Naive thymus-derived CD4-positive, alpha-beta T cell (primary cell): Measurements from ENCODE around the gene NTRK2. TPM values are rescaled to one million over a fixed set of nuclear protein-coding genes. Genes with fewer than 3 reads are reported as not detected.

Experiments used
- ATAC-seq: fragments of 150-1000 bp; cut with Tn5 transposase; 2 replicates; pipeline ENCODE4 v1.10.0; 2021; ENCODE audit warnings: mild to moderate bottlenecking, moderate library complexity
- CTCF ChIA-PET: fragments of 350-600 bp; sonication (Branson Sonifier 250); formaldehyde crosslinking; loops from one replicate; lab custom pipeline; 2021; ENCODE audit warnings: antibody characterized with exemption; lab: Charles Lee
- POLR2A ChIA-PET: fragments of 350-600 bp; sonication (Branson Sonifier 250); formaldehyde crosslinking; loops from one replicate; lab custom pipeline; 2021; ENCODE audit warnings: antibody characterized with exemption, inconsistent platforms; lab: Charles Lee
- DNase-seq, 9 donors: peaks; one replicate each; pipeline versions ENCODE4 v3.0.0 to v3.0.0-alpha.2; 2020 to 2022; ENCODE audit warnings: mixed read lengths in 1 of 9
- H3K27ac ChIP-seq: one replicate; pipeline ENCODE4 v1.7.0; 2013; ENCODE audit warnings: mild to moderate bottlenecking, low read depth, low read length, moderate library complexity
- H3K27me3 ChIP-seq, 2 donors: one replicate each; pipeline ENCODE4 v1.7.0; 2013; ENCODE audit warnings: low read length in 2 of 2, mild to moderate bottlenecking in 2 of 2, moderate library complexity in 2 of 2; ENCODE audit not compliant: control insufficient read depth in 2 of 2, insufficient read depth in 2 of 2
- H3K36me3 ChIP-seq, 3 experiments: 1 replicate in 2 of 3; 2 replicates in 1 of 3; pipeline ENCODE4 v1.7.0; 2013; ENCODE audit warnings: low read length in 3 of 3, mild to moderate bottlenecking in 3 of 3, moderate library complexity in 1 of 3; ENCODE audit not compliant: insufficient read depth in 3 of 3, control insufficient read depth in 2 of 3
- H3K4me1 ChIP-seq, 2 donors: one replicate each; pipeline ENCODE4 v1.7.0; 2013; ENCODE audit warnings: low read length in 2 of 2, mild to moderate bottlenecking in 2 of 2, moderate library complexity in 1 of 2; ENCODE audit not compliant: control insufficient read depth in 2 of 2, insufficient read depth in 2 of 2
- H3K4me3 ChIP-seq: 2 replicates; pipeline ENCODE4 v1.7.0; 2013; ENCODE audit warnings: mild to moderate bottlenecking, low read length
- H3K9me3 ChIP-seq, 3 experiments: 1 replicate in 2 of 3; 2 replicates in 1 of 3; pipeline ENCODE4 v1.7.0; 2013; ENCODE audit warnings: low read length in 3 of 3; ENCODE audit not compliant: control insufficient read depth in 2 of 3
- H3K27ac Mint-ChIP-seq, 9 donors: one replicate each; pipeline ENCODE4 v1.8.0; 2020 to 2022; ENCODE audit warnings: mixed read lengths in 9 of 9, mild to moderate bottlenecking in 8 of 9, moderate library complexity in 5 of 9, inconsistent platforms in 2 of 9
- H3K27me3 Mint-ChIP-seq, 5 donors: one replicate each; pipeline ENCODE4 v1.8.0; 2021 to 2022; ENCODE audit warnings: mixed read lengths in 5 of 5, mild to moderate bottlenecking in 1 of 5
- H3K36me3 Mint-ChIP-seq, 5 donors: one replicate each; pipeline ENCODE4 v1.8.0; 2020 to 2022; ENCODE audit warnings: mixed read lengths in 5 of 5, mild to moderate bottlenecking in 3 of 5, inconsistent platforms in 1 of 5
- H3K4me1 Mint-ChIP-seq, 7 donors: one replicate each; pipeline ENCODE4 v1.8.0; 2020 to 2022; ENCODE audit warnings: mixed read lengths in 7 of 7, mild to moderate bottlenecking in 3 of 7, inconsistent platforms in 1 of 7
- H3K4me3 Mint-ChIP-seq, 10 donors: one replicate each; pipeline ENCODE4 v1.8.0; 2020 to 2022; ENCODE audit warnings: mild to moderate bottlenecking in 10 of 10, mixed read lengths in 10 of 10, moderate library complexity in 6 of 10, inconsistent platforms in 2 of 10
- H3K9me3 Mint-ChIP-seq, 11 donors: one replicate each; pipeline ENCODE4 v1.8.0; 2020 to 2022; ENCODE audit warnings: mixed read lengths in 11 of 11, mild to moderate bottlenecking in 4 of 11, inconsistent platforms in 1 of 11, moderate library complexity in 1 of 11
- intact Hi-C, 2 donors: fragments of 100-400 bp; cut with micrococcal nuclease; formaldehyde crosslinking; loops; one replicate each; pipeline ENCODE4 v1.15.1; 2023
- polyA plus RNA-seq, 2 donors: library from polyadenylated mRNA; unstranded; fragments of 300-500 nt; fragmentation: Illumina TruSeq; gene quantifications; one replicate each; pipeline ENCODE4 v1.2.3, GENCODE V29; 2021
- total RNA-seq, 6 experiments: library from RNA in 5 of 6; stranded (reverse) in 5 of 6; gene quantifications; 1 replicate in 5 of 6; 2 replicates in 1 of 6; pipeline ENCODE4 v1.2.3 and lab custom pipeline; 2021 to 2026

The NTRK2 gene
- total and polyA plus RNA-seq, 7 experiments from 2014 or later = 0.07 to 1.2 TPM; not detected in 5

GRCh38 chr9:84668196-84669012 lies 1.1 kb upstream of the NTRK2 start:
- intact Hi-C loops = loop anchor here in 1 of 2 donors (1.0 kb wide), 2 partner anchors 113 to 286 kb away; no protein-coding TSS in a partner anchor
- H3K4me3 ChIP-seq = no peak overlapping the region
- Mint-ChIP-seq H3K36me3 (no peaks in the 10 kb centered on the region), H3K4me1 (peaks cover 6 to 24% (median 12%) of the 10 kb centered on the region in 7 donors), H3K4me3 (peak overlapping the region; percentile 6 to 78 (median 54)), H3K27me3 (peaks cover 55 to 69% (median 63%) of the 10 kb centered on the region in 5 donors), H3K27ac (no peak overlapping the region), H3K9me3 (peaks cover 0 to 9% (median 1%) of the 10 kb centered on the region in 11 donors)
- peaks cover 0 to 12% of the 10 kb centered on the region in 2 donors for H3K27me3 ChIP-seq
- no peaks in the 10 kb centered on the region for H3K9me3 ChIP-seq
- peak; percentile 54 for ATAC-seq
- POLR2A ChIA-PET = no interaction called here
- H3K4me1 ChIP-seq = no peaks in the 10 kb centered on the region
- no peaks in the 10 kb centered on the region for H3K36me3 ChIP-seq
- peak in 1 of 9 donors; percentile 54 for DNase-seq
- CTCF ChIA-PET = no interaction called here
- H3K27ac ChIP-seq = no peak overlapping the region

- DNase-seq (no peak), ATAC-seq (no peak)
- Histone ChIP-seq H3K9me3 (no peaks in the 10 kb centered on the region), H3K4me3 (no peak overlapping the region), H3K36me3 (no peaks in the 10 kb centered on the region), H3K27ac (no peak overlapping the region), H3K27me3 (peaks cover 0 to 12% of the 10 kb centered on the region in 2 donors), H3K4me1 (no peaks in the 10 kb centered on the region)
- H3K4me3 Mint-ChIP-seq = peak overlapping the region in 8 of 10 donors; percentile 18 to 78 (median 58)
- no peaks in the 10 kb centered on the region for H3K36me3 Mint-ChIP-seq
- peaks cover 59 to 72% (median 67%) of the 10 kb centered on the region in 5 donors for H3K27me3 Mint-ChIP-seq
- peaks cover 6 to 24% (median 12%) of the 10 kb centered on the region in 7 donors for H3K4me1 Mint-ChIP-seq
- ChIA-PET CTCF (no interaction called here), POLR2A (no interaction called here)
- intact Hi-C loops = no loop called here
- H3K9me3 Mint-ChIP-seq = peaks cover 0 to 5% (median 1%) of the 10 kb centered on the region in 11 donors
- H3K27ac Mint-ChIP-seq = no peak overlapping the region
Measured at GRCh38 chr9:84669013-84669287, 579 bp upstream of the NTRK2 start.

- Mint-ChIP-seq H3K4me3 (peak overlapping the region in 1 of 10 donors; percentile 30), H3K36me3 (no peaks in the 10 kb centered on the region), H3K4me1 (peaks cover 6 to 24% (median 12%) of the 10 kb centered on the region in 7 donors), H3K27me3 (peaks cover 55 to 77% (median 65%) of the 10 kb centered on the region in 5 donors), H3K27ac (no peak overlapping the region), H3K9me3 (peaks cover 0 to 4% (median 0%) of the 10 kb centered on the region in 11 donors)
- Histone ChIP-seq H3K36me3 (no peaks in the 10 kb centered on the region), H3K4me3 (no peak overlapping the region), H3K9me3 (no peaks in the 10 kb centered on the region), H3K27ac (no peak overlapping the region), H3K4me1 (no peaks in the 10 kb centered on the region), H3K27me3 (peaks cover 0 to 12% of the 10 kb centered on the region in 2 donors)
- ChIA-PET CTCF (no interaction called here), POLR2A (no interaction called here)
- ATAC-seq (no peak), DNase-seq (peak in 1 of 9 donors; percentile 22)
- intact Hi-C loops = no loop called here
Measured at GRCh38 chr9:84670138-84671041, 861 bp downstream of the NTRK2 start.

GRCh38 chr9:84671586-84672521 lies 2.3 kb downstream of the NTRK2 start:
- Histone ChIP-seq H3K27ac (no peak overlapping the region), H3K9me3 (no peaks in the 10 kb centered on the region), H3K27me3 (peaks cover 0 to 12% of the 10 kb centered on the region in 2 donors), H3K4me3 (no peak overlapping the region), H3K4me1 (no peaks in the 10 kb centered on the region), H3K36me3 (no peaks in the 10 kb centered on the region)
- no peak overlapping the region for H3K4me3 Mint-ChIP-seq
- ATAC-seq (no peak), DNase-seq (no peak)
- no peaks in the 10 kb centered on the region for H3K36me3 Mint-ChIP-seq
- peaks cover 44 to 69% (median 56%) of the 10 kb centered on the region in 5 donors for H3K27me3 Mint-ChIP-seq
- ChIA-PET CTCF (no interaction called here), POLR2A (no interaction called here)
- H3K27ac Mint-ChIP-seq = no peak overlapping the region
- peaks cover 6 to 24% (median 12%) of the 10 kb centered on the region in 7 donors for H3K4me1 Mint-ChIP-seq
- intact Hi-C loops = no loop called here
- peaks cover 0 to 3% (median 0%) of the 10 kb centered on the region in 11 donors for H3K9me3 Mint-ChIP-seq

GRCh38 chr9:84673806-84674205 lies 4.3 kb downstream of the NTRK2 start:
- Histone ChIP-seq H3K9me3 (no peaks in the 10 kb centered on the region), H3K27me3 (peaks cover 0 to 12% of the 10 kb centered on the region in 2 donors), H3K4me3 (no peak overlapping the region), H3K4me1 (no peaks in the 10 kb centered on the region), H3K27ac (no peak overlapping the region), H3K36me3 (no peaks in the 10 kb centered on the region)
- POLR2A ChIA-PET = no interaction called here
- Mint-ChIP-seq H3K9me3 (peaks cover 0 to 3% (median 0%) of the 10 kb centered on the region in 11 donors), H3K27me3 (peaks cover 33 to 52% (median 46%) of the 10 kb centered on the region in 5 donors), H3K36me3 (no peaks in the 10 kb centered on the region), H3K27ac (no peak overlapping the region), H3K4me1 (peaks cover under 1 to 13% (median 5%) of the 10 kb centered on the region in 7 donors), H3K4me3 (no peak overlapping the region)
- DNase-seq (no peak), ATAC-seq (no peak)
- intact Hi-C loops = no loop called here
- CTCF ChIA-PET = no interaction called here

- no peak overlapping the region for H3K4me3 Mint-ChIP-seq
- intact Hi-C loops = no loop called here
- Histone ChIP-seq H3K27ac (no peak overlapping the region), H3K4me3 (no peak overlapping the region), H3K27me3 (peaks cover 0 to 2% of the 10 kb centered on the region in 2 donors), H3K9me3 (no peaks in the 10 kb centered on the region), H3K4me1 (no peaks in the 10 kb centered on the region), H3K36me3 (no peaks in the 10 kb centered on the region)
- H3K36me3 Mint-ChIP-seq = no peaks in the 10 kb centered on the region
- H3K27ac Mint-ChIP-seq = no peak overlapping the region
- no peaks in the 10 kb centered on the region for H3K4me1 Mint-ChIP-seq
- H3K9me3 Mint-ChIP-seq = peaks cover 0 to 6% (median 0%) of the 10 kb centered on the region in 11 donors
- H3K27me3 Mint-ChIP-seq = peaks cover 13 to 37% (median 25%) of the 10 kb centered on the region in 5 donors
- ATAC-seq (no peak), DNase-seq (no peak)
- ChIA-PET CTCF (no interaction called here), POLR2A (no interaction called here)
Measured at GRCh38 chr9:84677080-84677479, 7.6 kb downstream of the NTRK2 start.
